GM21737 (cell line): ENCODE measurements around the gene DDIT4L.
"Not testable (repeated sequence)": the region's sequence is repeated elsewhere in the genome, so short reads cannot be mapped to it uniquely, and the experiment has no call there.

Source experiments
- ATAC-seq: cut with Tn5 transposase; IDR thresholded peaks from one replicate; pipeline ENCODE4 v1.9.1; 2021; ENCODE audit warnings: mild to moderate bottlenecking, moderate library complexity; ENCODE audit not compliant: unreplicated experiment

Gene DDIT4L, protein sequence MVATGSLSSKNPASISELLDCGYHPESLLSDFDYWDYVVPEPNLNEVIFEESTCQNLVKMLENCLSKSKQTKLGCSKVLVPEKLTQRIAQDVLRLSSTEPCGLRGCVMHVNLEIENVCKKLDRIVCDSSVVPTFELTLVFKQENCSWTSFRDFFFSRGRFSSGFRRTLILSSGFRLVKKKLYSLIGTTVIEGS

DNA sequence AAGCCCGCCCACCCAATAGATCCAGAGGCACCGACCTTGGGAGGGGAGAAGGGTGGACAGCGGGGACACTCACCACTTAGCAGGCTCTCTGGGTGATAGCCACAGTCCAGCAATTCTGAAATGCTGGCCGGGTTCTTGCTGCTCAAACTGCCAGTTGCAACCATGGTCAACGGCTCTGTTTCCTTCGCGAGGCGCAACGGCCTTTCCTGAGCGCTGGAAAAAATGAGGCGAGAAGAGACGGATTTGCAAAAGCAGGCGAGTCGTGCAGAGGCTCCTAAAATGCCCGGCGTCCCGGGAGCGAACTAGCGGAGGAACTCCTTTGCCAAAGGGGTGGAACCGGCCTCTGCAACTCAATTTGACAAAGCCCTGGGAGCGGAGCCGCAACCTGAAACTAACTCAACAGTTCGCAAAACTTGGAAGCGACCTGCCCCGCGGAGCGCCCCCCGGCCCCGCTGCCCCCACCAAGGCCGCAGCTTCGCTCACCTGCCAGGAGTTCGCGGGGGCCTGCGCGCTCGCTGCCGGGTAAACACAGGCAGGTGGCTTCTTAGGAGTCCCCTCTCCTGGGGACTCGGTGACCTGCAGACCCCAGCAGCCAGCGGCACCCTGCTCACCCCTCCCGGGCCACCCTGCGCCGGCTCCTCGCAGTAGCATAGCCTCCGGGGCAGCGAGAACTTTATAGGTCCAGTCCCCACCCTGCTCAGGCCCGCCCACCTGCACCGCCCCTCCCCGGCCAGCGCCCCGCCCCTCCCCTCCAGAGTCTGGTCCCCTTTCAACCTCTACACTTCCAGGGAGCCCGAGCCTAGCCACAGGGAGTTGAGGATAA lies at the start of gene DDIT4L:
TSS of gene DDIT4L (minus strand) at position 649 of the 823 bp plus-strand sequence. CDS start at position 164, 485 bp downstream.
- ATAC-seq, result no peak

DNA sequence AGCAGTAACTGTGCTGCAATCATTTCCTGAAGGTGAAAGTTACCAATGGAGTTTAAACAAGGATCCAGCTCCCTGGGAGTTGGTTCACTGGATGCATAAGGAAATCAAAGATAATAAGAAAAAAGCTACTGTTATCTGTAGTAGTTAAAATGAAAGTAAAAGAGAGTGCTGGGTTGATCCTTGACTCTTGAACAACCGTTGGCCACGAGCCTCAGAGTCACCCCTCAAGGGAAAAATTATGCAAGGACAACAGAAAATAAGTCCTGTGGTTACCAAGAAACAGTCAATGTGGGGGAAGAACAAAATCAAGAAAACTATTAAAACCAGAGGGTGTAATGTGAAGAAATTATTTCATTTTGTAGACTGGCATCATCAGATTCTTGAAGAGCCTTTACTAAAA lies 49.7 kb upstream of the DDIT4L start:
- no peak for ATAC-seq

DNA sequence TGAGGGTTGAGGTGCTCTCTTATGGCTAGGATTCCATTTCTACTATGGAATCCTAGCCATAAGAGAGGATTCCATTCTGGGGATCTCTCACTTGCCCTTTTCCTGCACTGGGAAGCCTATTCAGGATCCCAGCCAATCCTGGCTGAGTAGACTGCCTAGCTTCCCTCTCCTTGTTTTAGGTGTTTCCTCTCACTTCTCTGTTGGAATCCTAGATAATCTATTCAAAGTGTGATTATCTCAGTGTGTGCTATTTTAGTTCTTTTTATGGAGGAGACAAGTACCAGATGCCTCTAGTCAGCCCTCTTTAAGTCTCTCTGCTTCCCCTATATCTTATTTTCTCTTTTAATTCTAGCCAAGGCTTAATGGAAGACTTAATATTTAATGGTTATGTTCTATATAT lies 34.5 kb upstream of the DDIT4L start:
- no peak for ATAC-seq

DNA sequence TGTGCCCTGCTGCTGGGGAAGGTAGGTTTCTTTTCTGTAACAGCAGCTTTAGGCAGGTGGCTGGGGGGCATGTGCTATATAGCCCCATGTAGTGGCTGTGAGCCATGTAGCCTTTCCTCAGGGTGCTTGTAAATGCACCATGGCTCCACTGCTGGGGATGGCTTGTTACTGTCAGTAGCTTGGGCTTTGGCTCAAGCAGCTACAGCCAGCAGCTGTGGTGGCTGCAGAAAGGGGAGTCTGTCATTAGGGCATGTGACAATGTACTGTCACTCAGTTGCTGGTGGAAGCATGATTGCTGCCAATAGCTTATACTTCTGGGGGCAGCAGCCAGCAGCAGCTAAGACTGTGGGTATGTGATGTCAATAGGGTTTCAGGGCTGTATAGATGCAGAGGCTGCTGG lies 33.9 kb upstream of the DDIT4L start:
- ATAC-seq, result no peak

DNA sequence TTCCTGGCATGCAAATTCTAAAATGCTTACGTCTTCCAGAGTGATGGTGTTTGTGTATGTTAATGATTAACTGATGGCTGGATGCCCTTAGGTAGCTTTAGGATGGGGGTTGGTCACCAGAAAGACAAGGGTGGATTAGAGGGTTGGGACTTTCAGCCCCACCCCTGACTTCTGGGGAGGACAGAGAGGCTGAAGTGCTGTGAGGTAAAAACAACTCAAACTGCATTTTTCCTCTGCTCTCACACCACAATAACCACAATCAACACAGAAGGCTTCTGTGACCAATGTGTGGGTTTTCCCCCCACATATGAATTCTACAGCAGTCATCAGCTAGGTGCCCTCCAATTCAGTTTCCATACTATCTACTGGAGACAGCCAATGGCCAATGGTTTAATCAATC lies 18.7 kb upstream of the DDIT4L start:
- peak; percentile 85 for ATAC-seq

DNA sequence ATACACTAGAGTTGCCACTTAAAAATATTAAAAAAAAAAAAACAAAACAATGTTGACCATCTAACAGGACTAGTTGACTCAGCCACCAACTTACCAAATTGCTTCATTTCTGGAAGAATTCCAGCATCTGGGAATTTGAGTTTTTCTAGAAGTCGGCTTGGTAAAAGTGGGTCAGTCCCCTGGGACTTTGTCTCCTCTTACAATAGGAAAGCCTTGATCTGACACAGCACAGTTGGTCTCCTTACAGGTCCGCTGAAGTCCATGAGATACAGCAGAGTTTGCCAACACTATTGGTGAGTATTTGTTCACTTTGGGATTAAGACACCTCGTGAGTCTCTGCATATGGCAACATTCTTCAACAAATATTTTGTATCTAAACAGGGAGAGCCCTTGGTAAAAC lies 18.2 kb upstream of the DDIT4L start:
- no peak for ATAC-seq

DNA sequence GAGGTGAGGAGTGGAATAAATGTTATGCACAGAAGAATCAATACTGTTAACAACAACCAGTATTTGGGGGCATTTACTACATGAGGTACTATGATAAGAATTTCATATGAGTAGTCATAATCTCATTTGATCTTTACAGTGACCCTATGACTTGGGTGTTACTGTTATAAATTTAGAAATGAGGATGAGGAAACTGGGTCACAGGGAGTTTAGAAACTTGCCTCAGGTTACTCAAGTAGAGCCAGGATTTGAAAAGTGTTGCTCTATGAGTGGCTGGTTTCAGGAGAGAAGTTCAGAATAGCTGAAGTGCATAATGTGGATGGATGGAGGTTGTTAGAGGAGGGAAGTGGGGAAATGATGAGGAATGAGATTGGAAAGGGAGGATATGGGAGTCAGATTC lies 16.6 kb upstream of the DDIT4L start:
- no peak for ATAC-seq

DNA sequence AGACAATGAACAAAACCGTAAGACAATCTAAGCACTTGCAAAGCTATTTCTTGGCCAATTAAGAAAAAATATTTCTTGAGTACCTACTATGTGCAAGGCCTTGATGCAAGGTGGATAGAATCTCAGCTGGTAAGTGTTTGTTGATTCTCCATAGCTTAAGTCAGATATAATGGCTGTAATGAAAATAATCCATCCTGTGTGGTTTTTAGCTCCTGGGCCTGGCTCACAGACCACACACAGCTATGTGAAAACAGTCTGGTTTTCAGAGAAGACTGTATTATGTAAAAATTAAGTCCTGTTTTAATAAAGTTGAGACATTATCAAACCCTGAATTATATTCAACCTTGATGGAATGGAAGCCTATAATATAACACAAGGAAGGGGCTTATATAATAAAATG lies 7.8 kb upstream of the DDIT4L start:
- ATAC-seq, result no peak

DNA sequence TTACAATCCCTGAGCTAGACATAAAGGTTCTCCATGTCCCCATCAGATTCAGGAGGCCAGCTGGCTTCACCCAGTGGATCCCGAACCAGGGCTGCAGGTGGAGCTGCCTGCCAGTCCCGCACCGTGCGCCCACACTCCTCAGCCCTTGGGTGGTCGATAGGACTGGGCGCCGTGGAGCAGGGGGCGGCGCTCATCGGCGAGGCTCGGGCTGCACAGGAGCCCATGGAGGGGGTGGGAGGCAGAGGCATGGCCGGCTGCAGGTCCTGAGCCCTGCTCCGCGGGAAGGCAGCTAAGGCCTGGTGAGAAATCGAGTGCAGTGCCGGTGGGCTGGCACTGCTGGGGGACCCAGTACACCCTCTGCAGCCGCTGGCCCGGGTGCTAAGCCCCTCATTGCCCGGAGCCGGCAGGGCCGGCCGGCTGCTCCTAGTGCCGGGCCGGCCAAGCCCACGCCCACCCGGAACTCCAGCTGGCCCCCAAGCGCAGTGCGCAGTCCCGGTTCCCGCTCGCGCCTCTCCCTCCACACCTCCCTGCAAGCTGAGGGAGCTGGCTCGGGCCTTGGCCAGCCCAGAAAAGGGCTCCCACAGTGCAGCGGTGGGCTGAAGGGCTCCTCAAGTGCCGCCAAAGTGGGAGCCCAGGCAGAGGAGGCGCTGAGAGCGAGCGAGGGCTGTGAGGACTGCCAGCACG lies 6.3 kb upstream of the DDIT4L start:
- ATAC-seq, result not testable (repeated sequence)

DNA sequence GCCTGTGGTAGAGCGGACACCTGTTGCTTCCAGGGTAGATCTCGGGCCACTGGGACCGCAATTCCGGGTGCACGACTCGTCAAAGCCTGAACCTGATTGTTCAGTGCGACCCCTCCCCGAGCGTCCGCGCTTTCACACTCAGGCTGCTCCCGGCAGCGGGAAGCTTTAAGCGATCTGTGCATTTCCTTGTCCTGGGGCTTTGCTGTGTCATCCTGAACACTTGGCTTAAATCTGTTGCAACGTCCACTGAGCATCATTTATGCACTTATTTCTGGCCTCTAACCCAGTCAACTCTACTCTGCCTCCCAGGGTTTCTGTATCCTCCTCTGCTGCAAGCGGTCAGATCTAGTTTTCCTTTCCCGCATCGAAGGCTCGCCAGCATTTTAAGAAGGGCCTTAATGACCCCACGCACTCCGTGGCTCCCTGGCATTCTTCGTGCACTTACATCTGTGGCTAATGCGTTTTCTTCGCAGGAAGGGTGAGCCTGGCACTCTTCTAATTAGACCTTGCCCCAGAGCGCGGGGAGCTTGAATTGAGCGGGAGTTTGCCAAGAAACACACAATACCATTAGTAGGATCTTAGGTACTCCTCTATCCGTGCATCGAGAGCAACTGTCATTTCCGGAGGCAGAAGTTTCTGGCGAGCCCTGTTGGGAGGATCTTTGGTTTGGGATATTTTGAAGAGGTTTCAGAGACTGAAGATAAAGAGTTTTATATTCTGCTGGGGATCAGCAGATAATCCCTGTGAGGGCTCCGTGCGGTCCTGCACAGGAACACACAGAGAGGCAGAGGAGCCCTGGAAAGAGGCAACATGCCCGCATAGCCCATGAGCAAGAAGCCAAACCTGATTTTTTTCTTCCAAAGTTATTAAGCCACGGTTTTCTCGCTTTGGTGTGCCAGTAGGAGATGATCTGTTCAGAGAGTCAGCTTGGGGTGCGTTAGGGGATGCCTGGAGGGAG lies 654 bp upstream of the DDIT4L start:
- no peak for ATAC-seq

DNA sequence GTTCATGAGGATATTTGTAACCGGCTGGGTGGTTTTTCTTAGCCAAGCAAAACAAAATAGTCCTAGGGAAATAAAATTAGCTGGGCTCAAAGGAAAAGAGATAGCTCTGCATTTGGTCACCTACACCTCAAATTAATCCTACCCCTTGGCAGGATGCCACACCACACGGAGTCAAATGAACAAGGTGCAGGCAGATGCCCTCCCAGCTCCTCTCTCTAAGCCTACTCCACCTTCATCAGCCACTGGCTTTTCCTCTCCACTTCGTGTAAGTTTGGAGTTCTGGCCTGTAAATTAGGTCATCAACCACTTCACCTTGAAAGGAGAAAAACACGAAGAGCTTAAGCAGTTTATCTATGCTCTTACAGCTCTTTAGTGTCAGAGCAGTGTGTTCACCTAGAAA lies 1.4 kb downstream of the DDIT4L start:
- no peak for ATAC-seq

DNA sequence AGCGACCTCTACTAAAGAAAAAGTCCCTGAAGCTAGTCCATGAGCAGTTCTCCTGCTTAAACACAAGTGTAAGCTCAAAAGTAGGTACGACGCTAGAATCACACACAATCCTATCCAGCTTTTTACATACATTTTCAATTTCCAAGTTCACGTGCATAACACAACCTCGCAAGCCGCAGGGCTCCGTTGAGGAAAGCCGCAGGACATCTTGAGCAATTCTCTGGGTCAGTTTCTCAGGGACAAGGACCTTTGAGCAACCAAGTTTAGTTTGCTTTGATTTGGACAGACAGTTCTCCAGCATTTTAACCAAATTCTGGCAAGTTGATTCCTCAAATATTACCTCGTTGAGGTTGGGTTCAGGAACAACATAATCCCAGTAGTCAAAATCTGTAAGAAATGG lies 2.5 kb downstream of the DDIT4L start:
- no peak for ATAC-seq

DNA sequence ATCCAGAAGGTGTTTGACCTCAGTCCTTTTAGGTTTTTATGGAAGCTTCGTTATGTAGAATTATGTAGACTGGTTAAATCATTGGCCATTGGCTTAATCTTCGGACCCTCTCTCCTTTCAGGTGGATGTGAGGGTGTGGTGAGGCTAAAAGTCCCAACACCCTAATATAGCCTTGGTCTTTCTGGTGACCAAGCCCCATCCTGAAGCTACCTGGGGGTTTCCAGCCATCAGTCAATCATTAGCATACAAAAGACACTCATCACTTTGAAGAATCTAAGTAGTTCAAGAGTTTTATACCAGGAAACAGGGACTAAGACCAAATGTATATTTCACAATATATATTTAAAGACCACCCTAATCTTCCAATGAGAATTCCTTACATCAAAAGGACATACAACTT lies 5.5 kb downstream of the DDIT4L start:
- ATAC-seq, result no peak

DNA sequence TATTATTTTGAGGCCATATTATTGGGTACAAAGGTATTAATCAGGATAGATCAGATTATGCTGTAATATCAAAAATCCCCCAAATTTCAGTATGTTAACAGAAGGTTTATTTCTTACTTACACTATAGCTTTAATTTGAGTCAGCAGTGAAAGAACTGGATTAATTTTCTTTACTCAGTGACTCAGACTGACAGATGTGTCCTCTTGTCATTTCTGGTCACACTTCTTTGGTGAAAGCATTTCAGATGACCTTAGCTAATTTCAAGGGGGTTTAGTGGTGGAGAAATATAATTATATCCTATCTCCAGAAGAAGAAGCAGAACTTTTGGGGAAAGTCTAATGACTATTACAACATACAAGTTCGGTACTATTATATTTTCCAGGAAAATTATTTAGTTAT lies 12.4 kb downstream of the DDIT4L start:
- no peak for ATAC-seq

DNA sequence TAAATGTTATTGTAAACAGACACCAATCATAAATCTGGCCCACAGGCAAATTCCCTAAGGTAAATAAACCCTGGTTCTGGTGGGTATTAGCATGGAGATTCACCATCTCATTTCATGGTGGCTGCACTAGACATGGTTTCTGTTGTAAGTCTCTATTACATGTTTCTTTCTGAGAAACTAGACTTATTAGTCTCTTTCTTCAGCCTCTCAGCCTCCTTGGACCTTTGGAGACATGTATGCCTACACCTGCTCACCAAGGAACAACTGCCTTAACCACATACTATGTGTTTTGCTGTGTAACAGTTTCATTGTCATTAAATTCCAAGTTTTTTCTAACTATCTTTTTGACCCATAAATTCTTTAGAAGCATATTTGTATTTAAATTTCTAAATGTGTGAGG lies 13.1 kb downstream of the DDIT4L start:
- no peak for ATAC-seq

DNA sequence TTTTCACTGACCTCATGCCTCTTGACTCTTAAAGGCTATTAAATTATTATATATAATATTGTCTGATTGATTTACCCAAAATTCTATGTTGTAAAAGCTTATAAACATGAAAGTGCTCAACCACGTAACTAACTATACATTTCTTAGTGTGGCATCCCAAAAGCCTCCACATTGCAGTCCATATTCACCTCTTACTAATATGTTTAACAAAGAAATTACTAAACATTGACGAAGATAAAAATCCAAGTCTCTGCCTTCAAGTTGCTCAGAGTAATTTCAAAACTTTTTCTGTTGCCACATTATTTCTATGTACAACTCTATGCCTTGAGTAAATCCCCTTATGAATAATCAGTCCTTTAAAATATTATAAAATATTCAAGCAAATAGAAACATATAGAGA lies 14.4 kb downstream of the DDIT4L start:
- ATAC-seq, result no peak

DNA sequence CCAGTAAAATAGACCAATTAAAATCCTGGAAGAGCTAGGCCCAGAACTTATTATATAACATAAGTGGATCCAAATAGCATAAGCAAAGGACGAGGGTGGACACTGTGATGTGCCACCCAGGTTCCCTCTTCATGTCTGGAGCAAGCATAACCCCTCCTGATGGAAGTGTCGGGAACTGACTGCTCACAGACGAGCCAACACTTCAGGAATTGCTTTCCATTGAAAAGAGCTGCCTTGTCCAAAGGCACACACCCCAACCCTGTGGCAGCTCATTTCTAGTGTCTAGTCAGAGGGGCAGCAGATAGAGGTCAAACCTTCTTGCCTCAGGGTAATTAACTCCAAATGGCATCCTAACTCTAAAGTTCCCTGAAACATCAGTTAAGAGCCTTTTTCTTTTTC lies 15.3 kb downstream of the DDIT4L start:
- ATAC-seq, result no peak

DNA sequence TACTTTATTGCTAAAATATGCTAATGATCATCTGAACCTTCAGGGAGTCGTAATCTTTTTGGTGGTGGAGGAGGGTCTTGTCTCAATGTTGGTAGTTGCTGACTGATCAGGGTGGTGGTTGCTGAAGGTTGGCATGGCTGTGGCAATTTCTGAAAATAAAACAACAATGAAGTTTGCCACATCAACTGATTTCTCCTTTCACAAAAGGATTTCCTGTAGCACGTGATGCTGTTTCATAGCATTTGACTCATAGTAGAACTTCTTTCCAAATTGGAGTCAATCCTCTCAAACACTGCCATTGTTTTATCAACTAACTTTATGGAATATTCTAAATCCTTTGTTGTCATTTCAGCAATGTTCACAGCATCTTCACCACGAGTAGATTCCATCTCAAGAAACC lies 19.3 kb downstream of the DDIT4L start:
- no peak for ATAC-seq

DNA sequence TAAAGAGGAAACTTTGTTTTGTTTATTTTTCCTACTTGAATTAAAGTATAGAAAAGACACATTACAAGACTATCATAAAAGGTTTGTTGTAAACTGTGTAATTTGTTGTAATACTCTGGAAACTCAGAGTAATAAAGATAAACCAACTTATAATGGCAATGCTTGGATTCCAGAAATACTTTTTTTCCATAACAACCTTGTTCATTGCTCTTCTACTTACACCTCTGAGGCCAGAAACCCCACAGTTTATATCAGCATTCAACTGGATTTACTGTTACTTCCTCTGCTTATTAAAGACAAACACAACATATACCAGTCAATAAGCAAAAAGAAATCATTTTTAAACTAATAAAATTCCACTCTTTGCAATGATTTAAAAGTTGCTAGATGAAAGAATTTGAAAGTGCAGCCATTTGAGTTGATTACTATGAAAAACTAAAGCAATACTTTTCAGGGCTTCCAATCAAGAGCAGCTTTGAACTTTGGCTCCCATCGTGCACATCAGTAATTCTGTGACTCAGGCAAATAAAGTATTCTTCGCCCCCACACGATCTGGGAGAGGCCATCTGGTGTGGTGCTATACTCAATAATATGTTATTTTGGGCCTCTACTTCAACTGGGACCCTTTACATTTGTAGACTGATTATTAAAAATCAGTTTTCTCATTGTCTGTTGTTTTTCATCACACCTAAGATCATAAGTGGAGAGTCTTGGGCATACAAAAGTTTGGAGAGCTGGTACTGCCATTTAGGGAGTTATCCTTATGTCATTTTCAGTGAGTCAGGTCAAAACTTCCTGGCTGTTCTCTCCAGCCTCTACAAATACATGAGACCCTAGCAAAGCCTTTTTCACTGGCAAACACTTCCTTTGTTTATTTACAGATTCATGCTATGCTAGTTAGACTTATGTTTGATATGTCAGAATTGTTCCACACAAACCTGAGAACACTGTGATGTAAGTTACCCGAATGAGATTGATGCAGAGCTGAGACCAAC lies 20.5 kb downstream of the DDIT4L start:
- no peak for ATAC-seq

DNA sequence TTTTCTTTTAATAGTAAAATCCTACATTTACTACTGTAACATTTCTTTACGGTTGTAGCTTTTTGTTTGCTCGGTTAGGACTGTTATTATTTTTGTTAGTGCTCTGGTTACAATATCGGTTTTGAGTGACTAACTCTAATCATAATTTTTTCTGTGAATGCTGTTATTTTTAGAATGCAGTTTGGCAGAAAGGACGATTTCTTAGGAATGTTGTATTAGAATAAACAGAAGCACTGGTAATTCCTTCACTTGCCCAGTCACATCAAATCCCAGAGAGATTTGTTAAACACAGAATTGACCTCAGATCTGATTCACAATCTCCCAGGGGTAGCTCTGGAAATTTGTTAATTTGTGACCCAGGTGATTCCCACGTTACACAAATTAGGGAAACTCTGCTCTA lies 21.7 kb downstream of the DDIT4L start:
- ATAC-seq, result no peak
